GM21367 (cell line): Measurements from ENCODE around the gene CCDC43.
"Not testable (repeated sequence)": the region's sequence is repeated elsewhere in the genome, so short reads cannot be mapped to it uniquely, and the experiment has no call there.

Experiments
- ATAC-seq: cut with Tn5 transposase; IDR thresholded peaks from one replicate; pipeline ENCODE4 v1.9.1; 2021; ENCODE audit not compliant: unreplicated experiment

CCDC43 gene

DNA sequence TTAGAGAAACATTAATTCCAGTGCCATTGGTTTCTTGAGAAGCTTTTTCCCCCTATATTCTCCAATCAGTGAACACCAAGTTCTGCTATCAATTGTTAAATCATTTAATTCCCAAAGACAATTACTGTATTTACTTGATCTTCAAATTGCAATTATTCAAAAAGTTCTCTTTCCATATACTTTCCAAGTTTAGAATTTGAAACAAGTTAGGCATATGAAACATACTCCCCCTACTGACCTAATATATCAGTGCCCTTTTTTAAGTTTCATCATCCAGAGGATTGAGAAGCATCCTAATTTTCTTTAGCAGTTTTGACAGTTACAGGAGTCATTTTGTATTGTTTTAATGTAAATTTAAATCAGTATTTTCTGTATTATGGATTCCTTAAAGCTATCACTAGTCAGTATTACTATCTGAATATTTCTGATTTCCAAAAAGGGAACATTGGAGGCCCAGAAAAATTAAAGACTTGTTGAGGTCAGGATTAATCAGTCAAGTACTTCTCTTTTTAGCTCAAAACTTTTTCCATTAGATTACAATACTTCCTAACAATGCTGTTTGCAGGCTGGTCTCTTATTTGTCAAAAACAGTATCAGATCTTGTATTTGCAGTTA lies 17.0 kb downstream of the CCDC43 start:
- ATAC-seq: no peak

DNA sequence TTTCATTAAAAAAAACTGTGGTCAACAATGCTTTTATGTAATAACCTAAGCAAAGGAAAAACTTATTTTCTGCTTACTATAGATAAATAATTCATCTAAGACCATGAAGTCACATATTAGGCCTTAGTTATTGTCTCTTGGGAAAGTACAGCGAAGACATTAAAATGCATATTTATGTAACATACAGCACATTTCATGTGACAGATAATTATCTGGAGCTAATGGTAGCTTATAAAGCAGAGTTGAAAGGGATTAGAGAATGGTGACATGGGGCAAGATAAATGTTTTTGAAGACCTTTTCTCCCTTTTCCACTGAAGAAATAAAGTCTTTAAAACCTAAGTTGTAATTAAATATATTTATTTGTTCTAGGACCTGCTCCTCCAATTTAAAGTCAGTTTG lies 23.6 kb downstream of the CCDC43 start:
- no peak for ATAC-seq

DNA sequence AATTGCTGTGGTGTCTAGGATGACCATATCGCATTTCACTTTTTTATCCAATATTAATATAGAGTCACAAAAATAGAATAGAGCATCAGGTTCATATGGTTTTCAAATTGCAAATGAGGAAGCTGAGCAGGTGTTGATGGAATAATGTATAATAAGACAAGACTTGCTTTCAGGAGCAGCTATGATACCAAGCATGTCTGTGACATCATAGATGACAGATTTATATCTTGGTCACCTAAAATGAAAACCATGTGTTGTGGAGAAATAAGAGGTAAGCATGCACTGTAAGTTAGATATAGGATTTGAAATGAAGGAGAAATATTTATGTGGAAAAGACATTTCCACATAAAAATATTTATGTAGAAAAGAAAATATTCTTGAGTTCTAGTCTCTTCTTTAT lies 24.7 kb downstream of the CCDC43 start:
- ATAC-seq: no peak

DNA sequence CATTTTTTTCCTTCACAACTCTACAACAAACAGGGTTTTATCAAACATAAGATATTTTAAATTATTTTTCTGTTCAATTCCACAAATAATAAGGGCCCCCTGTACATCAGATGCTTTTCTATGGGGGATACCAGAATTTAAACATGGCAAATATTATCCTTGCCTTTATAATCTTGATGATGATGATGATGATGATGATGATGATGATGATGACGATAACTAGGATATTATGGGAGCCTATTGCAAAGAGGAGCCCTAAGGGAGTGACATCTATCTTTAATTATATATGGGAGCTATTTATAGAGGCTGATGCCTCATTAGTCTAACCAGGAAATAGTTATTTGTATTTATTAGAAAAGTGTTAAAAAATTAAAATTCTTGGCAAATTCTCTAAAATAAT lies 26.5 kb downstream of the CCDC43 start:
- ATAC-seq: no peak

DNA sequence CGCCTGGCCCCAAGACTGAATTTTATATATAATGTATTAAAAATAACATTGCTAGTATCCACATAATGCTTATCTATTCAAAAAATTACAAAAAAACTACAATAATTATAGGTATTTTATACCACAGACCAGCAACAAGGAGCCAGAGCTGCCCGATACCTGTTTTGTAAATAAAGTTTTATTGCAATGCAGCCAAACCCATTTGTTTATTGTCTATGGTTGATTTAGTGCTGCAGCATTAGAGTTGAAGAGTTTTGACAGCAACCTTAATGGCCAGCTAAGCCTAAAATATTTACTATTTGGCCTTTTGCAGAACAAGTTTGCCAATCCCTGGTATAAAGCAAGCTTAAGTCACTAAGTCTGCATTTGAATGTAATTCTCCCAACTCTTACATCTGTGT lies 27.7 kb downstream of the CCDC43 start:
- ATAC-seq: no peak

DNA sequence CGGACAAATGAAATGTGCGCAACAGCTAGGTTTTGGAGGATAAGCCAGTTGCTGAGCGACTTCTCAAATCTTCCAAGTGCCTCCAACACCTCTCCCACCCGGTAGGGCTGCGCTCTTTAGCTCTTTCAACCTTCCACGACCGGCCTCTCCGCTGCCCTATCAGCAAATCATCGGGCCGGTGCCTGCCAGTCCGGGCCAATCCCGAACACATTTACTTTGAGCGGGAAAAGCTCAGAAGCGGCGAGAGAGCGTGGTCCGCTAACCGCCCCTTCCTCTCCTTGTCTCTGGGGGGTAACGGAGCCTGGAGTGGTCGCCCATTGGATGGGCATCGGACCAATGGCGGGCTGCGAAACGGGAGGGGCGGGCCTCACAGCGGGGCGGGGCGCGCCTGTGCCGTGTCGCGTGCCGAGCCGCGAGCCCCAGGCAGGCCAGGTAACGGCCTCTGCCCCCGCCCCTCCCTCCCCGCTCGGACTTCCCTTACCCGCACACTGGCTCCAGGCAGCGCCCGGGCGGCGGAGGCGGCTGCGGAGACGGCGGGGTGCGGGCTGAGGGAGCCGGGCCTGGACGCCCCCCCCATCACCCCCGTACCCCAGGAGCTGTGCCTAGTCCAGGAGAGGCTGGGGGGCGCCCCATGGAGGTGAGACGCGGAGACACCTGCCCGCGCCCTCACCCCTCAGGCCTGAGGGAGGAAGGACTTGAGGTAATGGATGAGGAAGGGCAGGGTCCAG lies 33.4 kb downstream of the CCDC43 start, which contains the start of gene MEIOC:
Gene MEIOC (plus strand): TSS at position 486 of the 728 bp plus-strand sequence. CDS start 146 bp downstream, at position 632.
- no peak for ATAC-seq

DNA sequence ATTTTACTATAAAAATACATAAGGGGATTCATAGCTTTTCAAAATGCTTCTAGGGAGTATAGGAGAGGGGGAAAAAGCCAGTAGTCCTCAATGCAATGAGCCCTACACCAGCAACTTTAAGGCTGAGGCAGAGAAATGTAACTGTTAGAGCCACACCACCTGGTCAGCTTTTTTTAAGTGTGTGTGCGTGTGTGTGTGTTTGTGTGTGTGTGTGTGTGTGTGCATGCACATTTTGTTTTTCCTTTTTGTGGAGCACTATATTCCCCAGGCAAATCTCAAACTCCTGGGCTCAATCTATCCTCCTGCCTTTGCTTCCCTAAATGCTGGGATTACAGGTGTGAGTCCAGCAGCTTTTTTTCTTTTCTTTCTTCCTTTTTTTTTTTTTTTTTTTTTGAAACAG lies 35.6 kb downstream of the CCDC43 start:
- ATAC-seq: no peak

DNA sequence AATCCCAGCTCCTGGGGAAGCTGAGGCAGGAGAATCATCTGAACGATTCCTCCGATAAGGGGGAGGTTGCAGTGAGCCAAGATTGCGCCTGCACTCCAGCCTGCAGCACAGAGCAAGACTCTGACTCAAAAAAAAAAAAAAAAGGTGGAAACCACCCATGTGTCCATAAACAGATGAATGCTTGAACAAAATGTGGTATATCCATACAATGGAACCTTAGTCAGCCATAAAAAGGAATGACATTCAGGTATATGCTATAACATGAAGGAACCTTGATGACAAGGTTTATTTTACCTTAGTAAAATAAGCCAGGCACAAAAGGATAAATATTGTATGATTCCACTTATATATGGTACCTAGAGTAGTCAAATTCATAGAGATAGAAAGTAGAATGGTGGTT lies 36.2 kb downstream of the CCDC43 start:
- ATAC-seq: no peak

DNA sequence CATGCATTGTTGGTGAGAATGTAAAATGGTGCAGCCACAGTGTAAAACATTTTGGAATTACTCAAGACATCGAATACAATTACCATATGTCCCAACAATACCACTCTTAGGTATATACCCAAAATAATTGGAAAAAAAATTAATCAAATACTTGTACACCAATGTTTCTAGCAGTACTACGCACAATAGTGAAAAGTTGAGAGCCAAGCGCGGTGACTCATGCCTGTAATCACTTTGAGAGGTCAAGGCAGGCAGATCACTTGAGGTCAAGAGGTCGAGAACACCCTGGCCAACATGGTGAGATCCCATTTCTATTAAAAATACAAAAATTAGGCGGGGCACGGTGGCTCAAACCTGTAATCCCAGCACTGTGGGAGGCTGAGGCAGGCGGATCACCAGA lies 36.8 kb downstream of the CCDC43 start:
- no peak for ATAC-seq

DNA sequence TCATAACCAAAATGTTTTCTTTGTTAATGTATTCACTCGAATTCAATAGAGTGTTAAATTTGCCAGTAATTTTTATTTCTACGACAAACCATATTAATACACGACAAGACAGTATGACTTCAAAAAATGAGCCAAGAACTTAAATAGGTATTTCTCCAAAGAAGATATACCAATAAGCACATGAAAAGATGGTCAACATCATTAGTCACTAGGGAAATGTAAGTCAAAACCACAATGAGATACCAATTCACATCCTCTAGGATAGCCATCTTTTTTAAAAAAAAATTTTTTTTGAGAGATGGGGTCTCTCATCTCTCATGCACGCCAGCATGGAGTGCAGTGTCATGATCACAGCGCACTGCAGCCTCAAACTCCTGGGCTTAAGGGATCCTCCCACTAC lies 38.3 kb downstream of the CCDC43 start:
- ATAC-seq: no peak

DNA sequence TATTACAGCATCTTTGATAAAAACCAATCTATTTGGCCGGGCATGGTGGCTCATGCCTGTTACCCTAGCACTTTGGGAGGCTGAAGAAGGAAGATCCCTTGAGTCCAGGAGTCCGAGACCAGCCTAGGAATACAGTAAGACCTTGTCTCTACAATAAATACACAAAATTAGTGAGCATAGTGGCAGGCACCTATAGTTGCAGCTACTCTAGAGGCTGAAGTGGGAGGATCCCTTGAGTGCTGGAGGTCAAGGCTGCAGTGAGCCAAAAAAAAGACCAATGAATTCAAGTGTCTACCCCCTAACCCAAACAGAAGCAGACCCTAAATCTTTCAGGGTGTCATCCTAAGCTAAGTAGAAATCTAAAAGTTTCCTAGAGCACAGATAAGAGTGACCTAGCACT lies 40.6 kb downstream of the CCDC43 start:
- no peak for ATAC-seq

DNA sequence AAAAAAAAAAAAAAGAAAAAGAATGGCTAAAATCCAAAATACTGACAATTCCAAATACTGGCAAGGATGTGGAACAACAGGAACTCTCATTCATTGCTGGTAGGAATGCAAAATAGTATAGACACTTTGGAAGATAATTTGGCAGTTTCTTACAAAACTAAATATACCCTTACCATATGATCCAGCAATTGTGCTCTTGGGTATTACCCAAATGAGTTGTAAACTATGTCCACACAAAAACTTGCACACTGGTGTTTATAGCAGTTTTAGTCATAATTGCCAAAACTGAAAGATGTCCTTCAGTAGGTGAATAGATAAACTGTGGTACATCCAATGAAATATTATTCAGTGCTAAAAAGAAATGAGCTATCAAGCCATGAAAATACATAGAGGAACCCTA lies 41.8 kb downstream of the CCDC43 start:
- no peak for ATAC-seq

DNA sequence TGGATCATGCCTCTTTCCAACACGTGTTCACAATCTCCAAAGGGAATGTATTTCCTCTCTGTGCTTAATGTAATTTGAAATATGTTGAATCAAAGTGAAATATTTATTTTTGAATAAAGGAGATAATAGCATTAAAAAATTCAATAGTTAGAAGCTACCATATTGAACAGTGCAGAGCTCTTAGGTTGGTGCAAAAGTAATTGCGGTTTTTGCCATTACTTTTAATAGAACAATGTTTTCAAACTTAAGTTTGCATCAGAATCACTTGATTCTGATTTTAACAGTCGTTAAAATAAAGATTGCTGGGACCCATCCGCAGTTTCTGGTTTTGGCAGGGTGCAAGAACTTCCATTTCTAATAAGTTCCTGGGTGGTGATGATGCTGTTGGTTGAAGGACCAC lies 43.3 kb downstream of the CCDC43 start:
- ATAC-seq: no peak

DNA sequence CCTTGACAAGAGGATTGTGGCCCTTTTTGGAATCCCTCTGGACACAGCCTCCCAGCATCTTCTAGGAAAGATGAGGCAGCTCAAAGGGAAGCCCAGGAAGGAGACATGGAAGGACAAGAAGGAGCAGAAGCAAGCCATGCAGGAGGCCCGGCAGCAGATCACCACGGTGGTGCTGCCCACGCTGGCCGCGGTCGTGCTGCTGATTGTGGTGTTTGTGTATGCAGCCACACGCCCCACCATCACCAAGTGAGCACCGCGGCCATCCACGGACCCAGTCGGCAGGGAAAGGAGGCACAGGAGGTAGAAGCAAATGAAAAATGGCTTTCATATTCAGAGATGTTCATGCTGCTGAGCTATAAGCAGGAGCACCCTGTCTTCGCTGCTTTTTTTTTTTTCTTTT lies 44.2 kb downstream of the CCDC43 start:
- no peak for ATAC-seq

DNA sequence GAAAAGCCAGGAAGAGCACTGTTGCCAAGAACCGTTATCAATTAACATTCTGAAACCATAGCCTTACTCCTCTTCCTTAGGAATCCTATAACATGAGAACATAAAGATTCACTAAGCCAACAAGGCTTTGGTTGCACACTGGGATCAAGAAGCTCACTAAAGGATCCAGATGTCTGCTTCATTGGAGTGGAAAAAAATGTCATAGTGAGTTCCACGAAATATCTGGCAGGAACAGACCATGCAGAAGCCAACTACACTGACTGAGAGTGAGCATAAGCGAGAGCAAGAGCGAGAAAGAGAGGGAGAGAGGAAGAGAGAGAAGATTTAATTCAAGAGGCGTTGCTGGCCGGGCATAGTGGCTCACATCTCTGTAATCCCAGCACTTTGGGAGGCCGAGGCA lies 46.7 kb downstream of the CCDC43 start:
- no peak for ATAC-seq

DNA sequence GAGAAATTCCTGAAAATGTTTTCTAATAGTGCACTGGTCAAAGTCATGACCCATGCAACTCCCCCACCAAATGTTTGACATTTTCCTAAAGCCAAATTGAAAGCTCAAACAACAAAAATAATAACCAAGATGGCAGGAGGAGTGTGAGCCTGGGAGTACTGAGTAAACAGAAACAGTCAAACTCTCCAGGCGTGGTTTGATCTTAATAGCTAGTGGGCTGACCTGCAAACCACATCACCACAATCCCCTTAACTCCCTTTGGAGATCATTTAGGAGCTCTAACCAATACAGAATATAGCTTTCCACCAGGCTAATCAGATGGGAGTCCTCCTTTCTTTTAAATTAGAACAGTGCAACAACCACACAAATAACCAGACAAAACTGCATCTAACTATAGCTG lies 52.5 kb downstream of the CCDC43 start:
- no peak for ATAC-seq

DNA sequence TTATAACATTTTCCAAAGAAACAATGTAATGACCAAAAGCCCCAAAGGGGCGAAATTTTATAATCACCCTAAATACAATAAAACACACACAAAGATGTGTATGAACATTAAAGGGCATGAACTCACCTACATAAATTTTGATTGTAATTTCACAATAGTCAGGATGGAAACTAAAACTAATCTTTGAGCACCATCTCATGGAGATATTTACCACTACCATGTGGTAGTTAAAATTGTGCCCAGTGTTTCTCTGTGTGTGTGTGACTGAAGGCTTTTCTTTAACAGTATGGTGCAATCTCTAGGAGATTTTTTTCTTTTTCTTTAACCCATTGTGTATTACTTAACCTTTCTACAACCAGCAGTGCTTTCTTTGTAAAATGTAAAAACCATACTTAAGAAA lies 53.0 kb downstream of the CCDC43 start:
- no peak for ATAC-seq

DNA sequence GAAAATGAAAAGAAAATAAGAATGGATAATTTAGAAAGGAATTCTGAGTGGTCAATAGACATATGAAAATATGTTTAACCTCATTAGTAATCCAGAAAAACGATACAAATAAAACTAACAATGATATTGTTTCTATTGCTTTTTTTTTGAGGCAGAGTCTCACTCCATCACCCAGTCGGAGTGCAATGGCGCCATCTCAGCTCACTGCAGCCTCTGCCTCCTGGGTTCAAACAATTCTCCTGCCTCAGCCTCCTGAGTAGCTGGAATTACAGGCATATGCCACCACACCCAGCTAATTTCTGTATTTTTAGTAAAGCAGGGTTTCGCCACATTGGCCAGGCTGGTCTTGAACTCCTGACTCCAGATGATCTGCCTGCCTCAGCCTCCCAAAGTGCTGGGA lies 55.2 kb downstream of the CCDC43 start:
- not testable (repeated sequence) for ATAC-seq

DNA sequence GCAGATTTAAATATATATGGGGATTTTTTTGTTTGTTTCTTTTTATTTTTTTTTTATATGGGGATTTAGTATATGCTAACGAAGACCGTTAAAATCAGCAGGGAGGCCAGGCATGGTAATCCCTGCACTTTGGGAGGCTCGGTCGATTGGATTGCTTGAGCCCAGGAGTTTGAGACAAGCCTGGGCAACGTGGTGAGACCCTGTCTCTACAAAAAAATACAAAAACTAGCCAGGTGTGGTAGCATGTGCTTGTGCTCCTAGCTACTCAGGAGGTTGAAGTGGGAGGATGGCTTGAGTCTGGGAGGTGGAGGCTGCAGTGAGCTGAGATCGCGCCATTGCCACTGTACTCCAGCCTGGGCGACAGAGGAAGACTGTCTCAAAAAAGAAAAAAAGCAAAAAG lies 55.6 kb downstream of the CCDC43 start:
- no peak for ATAC-seq

DNA sequence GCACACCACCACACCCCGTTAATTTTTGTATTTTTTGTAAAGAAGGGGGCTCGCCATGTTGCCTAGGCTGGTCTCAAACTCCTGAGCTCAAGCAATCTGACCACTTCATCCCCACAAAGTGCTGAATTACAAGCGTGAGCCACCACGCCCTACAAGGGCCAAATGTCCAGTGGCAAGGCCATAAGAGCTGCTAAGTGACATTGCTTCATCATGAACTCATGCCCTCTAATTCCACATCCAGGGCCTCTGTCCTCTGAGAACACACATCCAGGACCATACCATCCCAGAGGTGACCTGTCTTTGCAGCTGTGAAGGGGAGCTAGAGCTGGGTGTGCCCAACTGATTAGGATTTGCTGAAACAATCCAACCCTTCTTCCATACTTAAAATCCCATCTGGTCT lies 58.9 kb downstream of the CCDC43 start:
- ATAC-seq: no peak

DNA sequence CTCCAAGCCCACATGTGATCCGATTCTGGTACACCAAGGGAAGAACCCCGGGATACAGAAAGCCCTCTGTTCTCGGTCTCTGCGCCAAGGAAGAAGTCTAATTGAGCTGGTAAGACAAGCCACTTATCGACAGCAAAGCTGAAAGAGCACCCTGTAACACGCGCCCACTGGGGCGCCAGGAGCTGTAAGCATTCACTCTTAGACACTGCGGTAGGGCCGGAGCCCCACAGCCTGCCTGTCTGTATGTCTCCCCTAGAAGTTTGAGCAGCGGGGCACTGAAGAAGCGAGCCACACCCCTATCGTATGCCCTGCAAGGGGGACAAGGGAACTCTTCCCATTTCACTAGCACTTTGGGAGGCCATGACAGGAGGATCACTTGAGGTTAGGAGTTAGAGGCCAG lies 60.3 kb downstream of the CCDC43 start:
- no peak for ATAC-seq

DNA sequence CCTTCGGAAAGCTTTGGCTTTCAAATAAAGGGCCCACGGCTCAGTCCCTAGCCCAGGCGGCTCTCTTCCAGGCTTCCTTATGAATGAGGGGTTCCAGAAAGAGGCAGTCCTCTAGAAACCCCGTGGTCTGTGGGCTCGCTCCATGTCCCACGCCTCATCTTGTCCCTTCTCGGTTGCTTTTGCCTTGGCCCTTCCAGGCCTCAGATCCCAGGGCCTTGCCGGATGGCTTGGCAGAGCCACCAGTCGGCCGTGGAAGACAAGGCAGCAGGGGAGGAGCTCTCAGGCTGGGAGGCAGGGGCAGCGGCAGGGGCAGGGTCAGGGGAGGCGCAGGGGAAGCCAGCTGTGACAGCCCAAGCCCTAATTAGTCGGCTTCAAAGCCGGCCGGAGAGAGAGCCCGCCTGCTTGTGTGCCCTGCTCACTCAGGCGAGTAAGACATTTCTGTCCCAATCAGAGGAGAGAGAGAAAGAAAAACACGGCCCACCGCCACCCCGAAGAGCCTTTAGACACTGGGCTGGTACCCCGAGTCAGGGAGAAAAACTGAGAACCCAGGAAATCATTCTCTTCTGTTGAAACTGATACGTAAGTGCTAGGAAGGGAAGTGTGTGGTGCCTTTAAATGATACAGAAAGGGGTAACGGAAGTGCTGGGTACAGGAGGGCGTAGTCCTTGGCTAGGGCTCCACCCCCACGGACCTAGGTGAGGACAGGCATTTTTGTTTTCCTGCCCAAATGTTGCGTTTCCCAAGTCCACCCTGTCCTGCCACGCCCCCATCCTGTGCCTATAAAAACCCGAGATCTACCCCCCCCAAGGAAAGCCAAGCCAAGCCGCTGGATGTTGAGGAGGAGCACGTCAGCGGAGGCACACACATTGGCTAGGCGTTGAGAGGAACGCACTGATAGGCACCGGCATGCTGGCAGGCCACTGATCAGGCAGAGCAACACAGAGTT lies 61.1 kb downstream of the CCDC43 start:
- no peak for ATAC-seq
